ENCODE data around the gene TGFB2.

The TGFB2 gene

DNA sequence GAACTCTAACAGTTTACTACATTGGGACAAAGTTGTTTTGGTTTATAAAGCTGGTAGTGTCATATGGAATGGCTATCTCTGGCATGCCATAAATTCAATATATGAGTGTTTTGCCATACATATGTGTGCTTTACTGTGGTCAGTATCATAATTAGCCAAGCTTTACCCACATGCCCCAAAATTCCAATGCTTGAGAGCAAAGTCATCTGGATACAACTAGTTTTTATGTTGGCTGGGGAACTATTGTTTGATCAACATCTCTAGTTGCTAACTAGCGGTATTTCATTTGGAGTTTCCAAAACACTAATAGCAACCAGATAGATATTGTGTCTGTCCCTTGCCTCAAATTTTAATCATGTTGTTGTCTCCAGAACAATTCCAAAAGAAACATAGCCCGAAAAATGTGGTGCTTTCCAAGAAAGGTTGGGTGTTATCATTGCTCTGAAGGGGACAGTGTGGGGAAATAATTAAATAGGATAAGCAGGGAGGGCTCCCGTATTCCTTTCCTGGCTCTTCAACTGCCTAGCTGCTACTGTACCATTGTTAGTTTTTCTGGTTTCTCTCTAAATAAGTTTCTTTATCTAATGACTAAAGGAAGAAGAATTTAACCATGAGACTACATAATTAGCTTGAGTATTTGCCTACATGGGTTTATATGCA is 136.1 kb downstream of the TGFB2 start:
- peaks cover 40% of the 10 kb centered on the region for H3K4me1 ChIP-seq (ENCODE audit: insufficient read depth, poor library complexity, severe bottlenecking)
- H3K9me3 ChIP-seq (ENCODE audit: severe bottlenecking), result no peaks in the 10 kb centered on the region
- ATAC-seq (ENCODE audit: low read depth) (no peak), DNase-seq (ENCODE audit: low spot score) (no peak)
- no peak overlapping the region for H3K4me3 ChIP-seq (ENCODE audit: severe bottlenecking)
- H3K27me3 ChIP-seq (ENCODE audit: insufficient read depth, poor library complexity, severe bottlenecking), result no peaks in the 10 kb centered on the region
- peak overlapping the region; percentile 92 for H3K27ac ChIP-seq (ENCODE audit: poor library complexity, severe bottlenecking)
- TF ChIP-seq, protein P1, sequence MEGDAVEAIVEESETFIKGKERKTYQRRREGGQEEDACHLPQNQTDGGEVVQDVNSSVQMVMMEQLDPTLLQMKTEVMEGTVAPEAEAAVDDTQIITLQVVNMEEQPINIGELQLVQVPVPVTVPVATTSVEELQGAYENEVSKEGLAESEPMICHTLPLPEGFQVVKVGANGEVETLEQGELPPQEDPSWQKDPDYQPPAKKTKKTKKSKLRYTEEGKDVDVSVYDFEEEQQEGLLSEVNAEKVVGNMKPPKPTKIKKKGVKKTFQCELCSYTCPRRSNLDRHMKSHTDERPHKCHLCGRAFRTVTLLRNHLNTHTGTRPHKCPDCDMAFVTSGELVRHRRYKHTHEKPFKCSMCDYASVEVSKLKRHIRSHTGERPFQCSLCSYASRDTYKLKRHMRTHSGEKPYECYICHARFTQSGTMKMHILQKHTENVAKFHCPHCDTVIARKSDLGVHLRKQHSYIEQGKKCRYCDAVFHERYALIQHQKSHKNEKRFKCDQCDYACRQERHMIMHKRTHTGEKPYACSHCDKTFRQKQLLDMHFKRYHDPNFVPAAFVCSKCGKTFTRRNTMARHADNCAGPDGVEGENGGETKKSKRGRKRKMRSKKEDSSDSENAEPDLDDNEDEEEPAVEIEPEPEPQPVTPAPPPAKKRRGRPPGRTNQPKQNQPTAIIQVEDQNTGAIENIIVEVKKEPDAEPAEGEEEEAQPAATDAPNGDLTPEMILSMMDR (IDR thresholded peaks at IDR 0.05; ENCODE audit: poor library complexity, severe bottlenecking), result no peak
- no peaks in the 10 kb centered on the region for H3K36me3 ChIP-seq (ENCODE audit: low read depth)

DNA sequence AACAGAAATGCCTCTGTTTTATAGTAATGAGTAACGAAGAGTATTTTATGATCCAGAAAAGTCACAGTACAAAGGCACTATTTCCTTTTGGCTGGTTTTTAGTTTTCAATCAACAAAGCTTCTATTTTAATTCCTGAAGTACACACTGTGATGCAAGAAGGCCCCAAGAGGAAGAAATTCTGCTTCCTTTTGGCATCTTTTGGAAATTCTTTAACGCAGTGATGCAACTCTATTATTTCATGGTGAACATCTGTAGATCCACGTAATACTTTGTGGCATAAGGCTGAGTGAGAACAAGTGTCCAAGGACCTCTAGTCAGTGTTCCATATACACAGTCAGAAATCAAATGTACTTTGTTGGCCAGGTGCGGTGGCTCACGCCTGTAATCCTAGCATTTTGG is 137.5 kb downstream of the TGFB2 start:
- Histone ChIP-seq H3K4me3 (ENCODE audit: severe bottlenecking) (no peak overlapping the region), H3K27me3 (ENCODE audit: insufficient read depth, poor library complexity, severe bottlenecking) (no peaks in the 10 kb centered on the region), H3K27ac (ENCODE audit: poor library complexity, severe bottlenecking) (peak overlapping the region; percentile 92), H3K9me3 (ENCODE audit: severe bottlenecking) (no peaks in the 10 kb centered on the region), H3K4me1 (ENCODE audit: insufficient read depth, poor library complexity, severe bottlenecking) (peaks cover 31% of the 10 kb centered on the region), H3K36me3 (ENCODE audit: low read depth) (no peaks in the 10 kb centered on the region)
- TF ChIP-seq, protein P1 (IDR thresholded peaks at IDR 0.05; ENCODE audit: poor library complexity, severe bottlenecking), result no peak
- DNase-seq (ENCODE audit: low spot score) (no peak), ATAC-seq (ENCODE audit: low read depth) (no peak)

DNA sequence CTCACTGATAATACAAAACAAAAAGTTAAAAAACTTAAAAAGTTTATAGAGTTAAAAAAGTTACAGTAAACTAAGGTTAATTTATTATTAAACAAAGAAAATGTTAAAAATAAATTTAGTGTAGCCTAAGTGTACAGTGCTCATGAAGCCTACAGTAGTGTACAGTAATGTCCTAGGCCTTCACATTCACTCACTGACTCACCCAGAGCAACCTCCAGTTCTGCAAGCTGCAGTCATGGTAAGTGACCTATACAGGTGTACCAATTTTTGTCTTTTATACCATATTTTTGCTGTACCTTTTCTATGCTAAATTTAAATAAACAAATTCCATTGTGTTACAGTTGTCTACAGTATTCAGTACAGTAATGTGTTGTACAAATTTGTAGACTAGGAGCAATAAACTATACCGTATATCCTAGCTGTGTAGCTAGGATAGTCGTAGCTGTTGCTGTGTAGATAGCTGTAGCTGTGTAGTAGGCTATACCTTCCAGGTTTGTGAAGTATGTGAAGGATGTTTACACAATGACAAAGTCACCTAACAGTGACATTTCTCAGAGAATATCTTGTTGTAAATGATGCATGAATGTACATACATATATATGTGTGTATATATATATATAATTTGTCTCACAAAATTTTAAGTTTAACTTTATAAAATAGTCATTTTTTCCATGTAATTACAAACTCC is 140.2 kb downstream of the TGFB2 start:
- Histone ChIP-seq H3K27ac (ENCODE audit: poor library complexity, severe bottlenecking) (no peak overlapping the region), H3K27me3 (ENCODE audit: insufficient read depth, poor library complexity, severe bottlenecking) (no peaks in the 10 kb centered on the region), H3K36me3 (ENCODE audit: low read depth) (no peaks in the 10 kb centered on the region), H3K4me3 (ENCODE audit: severe bottlenecking) (no peak overlapping the region), H3K9me3 (ENCODE audit: severe bottlenecking) (no peaks in the 10 kb centered on the region), H3K4me1 (ENCODE audit: insufficient read depth, poor library complexity, severe bottlenecking) (peaks cover 29% of the 10 kb centered on the region)
- peak; percentile 52; the same call in 1 of the 3 replicates for ATAC-seq (ENCODE audit: low read depth)
- TF ChIP-seq, protein P1 (IDR thresholded peaks at IDR 0.05; ENCODE audit: poor library complexity, severe bottlenecking), result no peak
- no peak for DNase-seq (ENCODE audit: low spot score)

DNA sequence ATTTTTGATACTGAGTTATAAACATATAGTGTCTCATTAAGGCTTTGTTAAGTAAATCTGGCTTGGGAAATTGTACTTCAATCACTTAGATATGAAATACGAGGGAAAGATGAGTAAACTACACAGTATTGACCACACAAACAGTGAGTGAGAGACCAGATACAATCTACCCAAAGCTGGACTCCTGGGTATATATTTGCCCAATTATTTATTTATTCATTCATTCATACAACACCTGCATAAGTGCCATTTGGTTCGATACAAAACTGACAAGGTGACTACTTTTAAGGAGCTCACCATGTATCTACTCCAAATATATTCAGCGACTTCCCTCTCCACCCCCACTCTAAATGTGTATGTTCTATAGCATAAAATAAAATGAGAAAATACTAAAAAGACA is 143.4 kb downstream of the TGFB2 start:
- no peaks in the 10 kb centered on the region for H3K36me3 ChIP-seq (ENCODE audit: low read depth)
- no peaks in the 10 kb centered on the region for H3K27me3 ChIP-seq (ENCODE audit: insufficient read depth, poor library complexity, severe bottlenecking)
- no peak overlapping the region for H3K4me3 ChIP-seq (ENCODE audit: severe bottlenecking)
- no peaks in the 10 kb centered on the region for H3K9me3 ChIP-seq (ENCODE audit: severe bottlenecking)
- H3K27ac ChIP-seq (ENCODE audit: poor library complexity, severe bottlenecking), result peak overlapping the region; percentile 83
- no peak for DNase-seq (ENCODE audit: low spot score)
- ATAC-seq (ENCODE audit: low read depth), result no peak
- peaks cover 16% of the 10 kb centered on the region for H3K4me1 ChIP-seq (ENCODE audit: insufficient read depth, poor library complexity, severe bottlenecking)
- TF ChIP-seq, protein P1 (IDR thresholded peaks at IDR 0.05; ENCODE audit: poor library complexity, severe bottlenecking), result no peak

DNA sequence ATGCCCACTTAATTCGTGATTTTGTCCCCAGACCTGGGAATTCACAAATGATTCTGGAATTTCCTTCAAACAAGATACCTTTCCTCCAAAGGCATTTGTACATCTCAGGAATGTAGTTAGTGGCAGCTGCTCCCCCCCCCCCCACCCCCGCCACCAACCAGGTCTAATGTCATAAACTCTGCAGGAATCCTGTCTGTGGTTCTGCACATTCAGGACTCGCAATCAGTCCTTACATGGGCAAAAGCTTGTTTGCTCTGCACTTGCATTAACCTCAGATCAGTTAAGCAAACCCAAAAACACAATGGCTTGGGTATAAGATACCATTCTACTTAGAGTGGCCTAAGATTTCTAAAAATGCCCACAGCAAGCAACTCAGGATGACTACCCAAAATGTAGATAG is 143.8 kb downstream of the TGFB2 start:
- H3K27me3 ChIP-seq (ENCODE audit: insufficient read depth, poor library complexity, severe bottlenecking), result no peaks in the 10 kb centered on the region
- H3K36me3 ChIP-seq (ENCODE audit: low read depth), result no peaks in the 10 kb centered on the region
- ATAC-seq (ENCODE audit: low read depth) (peak; percentile 72), DNase-seq (ENCODE audit: low spot score) (no peak)
- H3K4me3 ChIP-seq (ENCODE audit: severe bottlenecking), result no peak overlapping the region
- peaks cover 16% of the 10 kb centered on the region for H3K4me1 ChIP-seq (ENCODE audit: insufficient read depth, poor library complexity, severe bottlenecking)
- H3K9me3 ChIP-seq (ENCODE audit: severe bottlenecking), result no peaks in the 10 kb centered on the region
- H3K27ac ChIP-seq (ENCODE audit: poor library complexity, severe bottlenecking), result peak overlapping the region; percentile 83
- TF ChIP-seq, protein P1 (IDR thresholded peaks at IDR 0.05; ENCODE audit: poor library complexity, severe bottlenecking), result no peak
